ENCODE data around the gene SLC12A7. TPM values are rescaled to one million over a fixed set of nuclear protein-coding genes. Genes with fewer than 3 reads are reported as not detected.
"Not testable (repeated sequence)": the region's sequence is repeated elsewhere in the genome, so short reads cannot be mapped to it uniquely, and the experiment has no call there.

The SLC12A7 gene
- total RNA-seq, 2 experiments from 2014 or later, result 0.06 TPM; not detected in 1

- DNase-seq (ENCODE audit: low spot score), result no peak
- no peaks in the 10 kb centered on the region for H3K36me3 ChIP-seq (ENCODE audit: insufficient read depth, low read length)
- intact Hi-C loops (cut with micrococcal nuclease; ENCODE audit: unreplicated experiment), result no loop called here
- H4K20me1 ChIP-seq (ENCODE audit: insufficient read depth, low read length), result no peaks in the 10 kb centered on the region
- no peak overlapping the region for H2AFZ ChIP-seq (ENCODE audit: low read length)
- no peaks in the 10 kb centered on the region for H3K79me2 ChIP-seq (ENCODE audit: insufficient read depth, low read depth, low read length)
- H3K27ac ChIP-seq (ENCODE audit: low read depth, low read length, poor library complexity, severe bottlenecking), result no peak overlapping the region
- no peak overlapping the region for H3K4me3 ChIP-seq (ENCODE audit: low read depth, low read length, poor library complexity, severe bottlenecking)
- no peak for TF ChIP-seq EZH2phosphoT487 (IDR thresholded peaks at IDR 0.05; ENCODE audit: borderline replicate concordance, low read depth, low read length)
- TF ChIP-seq CTCF (conservative IDR thresholded peaks at IDR 0.05; ENCODE audit: low read length), result no peak
- no TSS peak for BruUV-seq (replicated peaks)
- CTCF ChIA-PET (ENCODE audit: unreplicated experiment), result interaction anchor here (1.1 kb wide), 1 partner anchor 13 kb away, joined by 3 read pairs; no protein-coding TSS in a partner anchor
- no peaks in the 10 kb centered on the region for H3K9me3 ChIP-seq (ENCODE audit: low read length)
- H3K9me2 ChIP-seq (ENCODE audit: insufficient read depth, low read length), result no peaks in the 10 kb centered on the region
- POLR2A ChIA-PET, result no interaction called here
- no peaks in the 10 kb centered on the region for H3K4me1 ChIP-seq (ENCODE audit: insufficient read depth, low read length, poor library complexity, severe bottlenecking)
- no peak overlapping the region for H3K4me2 ChIP-seq (ENCODE audit: low read length)
Measured at GRCh38 chr5:1002271-1002546, 109.7 kb downstream of the SLC12A7 start.

GRCh38 chr5:1001406-1002270 is 110.2 kb downstream of the SLC12A7 start:
- Histone ChIP-seq H3K36me3 (ENCODE audit: insufficient read depth, low read length) (no peaks in the 10 kb centered on the region), H3K4me3 (ENCODE audit: low read depth, low read length, poor library complexity, severe bottlenecking) (no peak overlapping the region), H3K27ac (ENCODE audit: low read depth, low read length, poor library complexity, severe bottlenecking) (no peak overlapping the region), H3K4me2 (ENCODE audit: low read length) (no peak overlapping the region), H3K79me2 (ENCODE audit: insufficient read depth, low read depth, low read length) (no peaks in the 10 kb centered on the region), H3K4me1 (ENCODE audit: insufficient read depth, low read length, poor library complexity, severe bottlenecking) (no peaks in the 10 kb centered on the region), H3K9me2 (ENCODE audit: insufficient read depth, low read length) (no peaks in the 10 kb centered on the region), H2AFZ (ENCODE audit: low read length) (no peak overlapping the region), H4K20me1 (ENCODE audit: insufficient read depth, low read length) (no peaks in the 10 kb centered on the region), H3K9me3 (ENCODE audit: low read length) (no peaks in the 10 kb centered on the region)
- no peak for DNase-seq (ENCODE audit: low spot score)
- no peak for TF ChIP-seq CTCF (conservative IDR thresholded peaks at IDR 0.05; ENCODE audit: low read length)
- no peak for TF ChIP-seq EZH2phosphoT487 (IDR thresholded peaks at IDR 0.05; ENCODE audit: borderline replicate concordance, low read depth, low read length)
- ChIA-PET POLR2A (no interaction called here), CTCF (ENCODE audit: unreplicated experiment) (interaction anchor here (1.1 kb wide), 1 partner anchor 14 kb away, joined by 3 read pairs; no protein-coding TSS in a partner anchor)
- intact Hi-C loops (cut with micrococcal nuclease; ENCODE audit: unreplicated experiment), result no loop called here
- no TSS peak for BruUV-seq (replicated peaks)

GRCh38 chr5:1000831-1001230 is 111.0 kb downstream of the SLC12A7 start:
- BruUV-seq (replicated peaks); POLR2A ChIA-PET; H3K4me1 ChIP-seq (ENCODE audit: insufficient read depth, low read length, poor library complexity, severe bottlenecking); H3K4me3 ChIP-seq (ENCODE audit: low read depth, low read length, poor library complexity, severe bottlenecking); intact Hi-C loops (cut with micrococcal nuclease; ENCODE audit: unreplicated experiment); CTCF ChIA-PET (ENCODE audit: unreplicated experiment); DNase-seq (ENCODE audit: low spot score); H3K9me3 ChIP-seq (ENCODE audit: low read length); H3K27ac ChIP-seq (ENCODE audit: low read depth, low read length, poor library complexity, severe bottlenecking); H4K20me1 ChIP-seq (ENCODE audit: insufficient read depth, low read length); H3K9me2 ChIP-seq (ENCODE audit: insufficient read depth, low read length); H2AFZ ChIP-seq (ENCODE audit: low read length); H3K4me2 ChIP-seq (ENCODE audit: low read length); H3K79me2 ChIP-seq (ENCODE audit: insufficient read depth, low read depth, low read length); H3K36me3 ChIP-seq (ENCODE audit: insufficient read depth, low read length): not testable (repeated sequence)

Small RNA genes lying within 50 kb of the gene (microRNA-seq; reads per million reads assigned to microRNA genes)
- not detected for gene MIR4635 (ENCODE audit: borderline replicate concordance)

Small RNA genes lying within 50 kb of the gene (small RNA-seq; reads per million reads assigned to genes)
- not detected for gene MIR4635

Other genes starting within 250 kb of the SLC12A7 start
- 46.7 and 53.9 TPM in 2 replicates for gene BRD9, start 219.3 kb downstream of the SLC12A7 start, total RNA-seq (2014; rRNA removed; shearing (Covaris generic))
- 78.4 and 78.7 TPM in 2 replicates for gene BRD9, start 219.3 kb downstream of the SLC12A7 start, total RNA-seq (2022)
- 51.9 and 59.4 TPM in 2 replicates for gene TRIP13, start 219.2 kb downstream of the SLC12A7 start, total RNA-seq (2014; rRNA removed; shearing (Covaris generic))
- 46.6 and 47.6 TPM in 2 replicates for gene TRIP13, start 219.2 kb downstream of the SLC12A7 start, total RNA-seq (2022)
- gene NKD2, start 103.3 kb downstream of the SLC12A7 start, total RNA-seq (2014; rRNA removed; shearing (Covaris generic)), result 0.38 TPM in 1 of 2 replicates, not detected in the other
- 0.22 and 0.38 TPM in 2 replicates for gene NKD2, start 103.3 kb downstream of the SLC12A7 start, total RNA-seq (2022)
- gene SLC6A19, start 89.5 kb upstream of the SLC12A7 start, total RNA-seq (2014; rRNA removed; shearing (Covaris generic)), result not detected in 2 replicates
- not detected in 2 replicates for gene SLC6A19, start 89.5 kb upstream of the SLC12A7 start, total RNA-seq (2022)
- not detected in 2 replicates for gene SLC6A18, start 113.3 kb upstream of the SLC12A7 start, total RNA-seq (2014; rRNA removed; shearing (Covaris generic))
- gene SLC6A18, start 113.3 kb upstream of the SLC12A7 start, total RNA-seq (2022), result not detected in 2 replicates
- gene TERT, start 183.0 kb upstream of the SLC12A7 start, total RNA-seq (2014; rRNA removed; shearing (Covaris generic)), result 120 and 156 TPM in 2 replicates
- gene TERT, start 183.0 kb upstream of the SLC12A7 start, total RNA-seq (2022), result 173 and 198 TPM in 2 replicates
- gene CLPTM1L, start 233.0 kb upstream of the SLC12A7 start, total RNA-seq (2014; rRNA removed; shearing (Covaris generic)), result 356 and 395 TPM in 2 replicates
- gene CLPTM1L, start 233.0 kb upstream of the SLC12A7 start, total RNA-seq (2022), result 395 and 396 TPM in 2 replicates